RCC 7860 (cell line): Measurements from ENCODE around the gene CCT3.
A peak's percentile ranks its signal among the peaks of the same experiment; 100 is the strongest.
"Not testable (repeated sequence)": the region's sequence is repeated elsewhere in the genome, so short reads cannot be mapped to it uniquely, and the experiment has no call there.

Experiments
- DNase-seq: peaks from one replicate; pipeline ENCODE4 v3.0.0-alpha.2; 2015; ENCODE audit warnings: low spot score
- FAIRE-seq: peaks from 2 replicates; lab custom pipeline; 2012; peaks lifted over from hg19 to GRCh38; lab: Jason Lieb, UNC

Gene CCT3

DNA sequence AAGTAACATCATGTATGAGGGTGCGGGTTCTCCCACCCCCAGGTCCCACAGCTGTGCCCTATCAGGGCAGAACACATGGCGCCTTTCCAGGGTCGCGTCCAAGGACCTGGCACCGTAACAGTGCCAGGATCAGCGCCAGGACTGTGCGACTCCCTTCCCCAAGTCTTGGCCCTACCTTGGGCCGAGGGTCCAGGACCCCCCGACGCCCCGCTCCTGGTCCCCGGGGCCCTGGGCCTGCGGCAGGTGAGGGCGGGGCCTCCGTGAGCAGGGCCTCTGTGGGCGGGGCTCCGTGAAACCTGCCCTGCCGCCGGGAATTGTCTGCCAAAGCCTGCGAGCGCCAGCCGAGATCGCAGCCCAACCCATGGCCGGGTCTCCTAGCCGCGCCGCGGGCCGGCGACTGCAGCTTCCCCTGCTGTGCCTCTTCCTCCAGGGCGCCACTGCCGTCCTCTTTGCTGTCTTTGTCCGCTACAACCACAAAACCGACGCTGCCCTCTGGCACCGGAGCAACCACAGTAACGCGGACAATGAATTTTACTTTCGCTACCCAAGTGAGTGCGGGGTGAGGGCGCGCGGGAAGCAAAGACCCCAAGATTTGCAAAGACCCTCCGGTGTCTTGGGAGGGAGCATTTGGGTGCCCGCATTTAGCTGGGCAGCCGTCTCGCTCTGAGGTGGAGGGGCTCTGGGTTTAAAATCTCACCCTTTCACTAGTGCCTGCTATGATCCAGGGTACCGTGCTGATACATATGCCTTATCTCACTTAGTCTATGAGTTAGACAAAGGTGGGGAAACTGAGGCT lies 31.0 kb upstream of the CCT3 start, which contains the start of gene RHBG:
Gene RHBG, plus strand, starts transcription at position 323 of the 796 bp plus-strand sequence. Its CDS starts 39 bp downstream, at position 362.
- no peak for FAIRE-seq
- DNase-seq, result no peak

DNA sequence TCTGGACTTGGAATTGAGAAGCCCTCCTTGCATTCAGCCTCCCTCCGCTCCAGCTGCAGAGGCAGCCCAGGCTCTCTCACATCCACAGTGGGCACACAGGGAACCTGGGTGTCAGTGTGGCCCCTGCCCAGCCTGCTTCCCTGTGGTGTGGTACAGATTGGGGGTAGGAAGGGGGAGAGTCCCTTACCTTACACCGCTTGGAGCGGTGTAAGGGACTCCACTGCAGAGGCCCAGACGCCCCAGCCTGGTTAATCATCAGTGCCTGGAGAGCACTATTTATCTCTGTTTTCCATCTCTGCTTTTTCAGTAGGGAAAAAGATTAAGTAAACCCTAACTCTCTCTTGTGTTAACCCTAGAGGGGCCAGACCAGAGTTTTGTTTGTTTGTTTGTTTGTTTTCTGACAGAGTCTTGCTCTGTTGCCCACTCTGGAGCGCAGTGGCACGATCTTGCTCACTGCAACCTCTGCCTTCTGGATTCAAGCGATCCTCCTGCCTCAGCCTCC lies 30.1 kb upstream of the CCT3 start:
- DNase-seq, result no peak
- no peak for FAIRE-seq

DNA sequence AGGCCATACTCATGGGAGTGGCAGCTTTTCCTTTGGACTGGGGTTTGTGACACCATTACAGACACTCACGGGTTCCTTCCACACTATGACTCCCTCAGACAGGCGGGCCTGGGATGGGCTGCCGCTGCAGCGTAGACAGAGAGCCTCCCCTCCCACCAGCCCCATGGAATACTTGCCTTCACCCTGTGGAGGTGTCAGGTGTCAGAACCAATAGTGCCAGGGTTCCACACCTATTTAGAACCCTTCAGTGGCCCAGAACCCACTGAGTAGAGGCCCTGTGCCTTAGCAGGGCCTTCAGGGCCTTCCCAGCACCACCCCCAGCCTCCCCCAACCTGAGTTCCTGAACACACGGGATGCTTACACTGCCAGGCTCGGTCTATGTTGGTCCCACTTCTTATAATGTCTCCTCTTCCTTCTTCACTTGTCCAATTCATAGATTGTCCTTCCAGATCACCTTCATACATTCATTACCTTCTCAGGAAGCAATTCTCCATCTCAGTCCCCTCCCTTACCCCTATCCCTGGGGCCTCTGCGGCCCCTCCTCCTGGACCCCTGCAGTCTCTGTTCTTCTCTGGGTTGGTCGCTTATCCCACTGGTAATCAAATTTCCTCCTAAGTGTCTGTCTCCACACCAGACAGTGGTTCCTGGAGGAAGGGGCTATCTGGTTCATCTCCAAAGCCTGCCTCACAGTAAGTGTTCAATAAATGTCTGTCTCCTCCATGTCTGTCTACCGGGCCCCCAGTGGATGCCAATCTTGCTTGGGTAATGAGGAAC lies 29.5 kb upstream of the CCT3 start:
- no peak for FAIRE-seq

DNA sequence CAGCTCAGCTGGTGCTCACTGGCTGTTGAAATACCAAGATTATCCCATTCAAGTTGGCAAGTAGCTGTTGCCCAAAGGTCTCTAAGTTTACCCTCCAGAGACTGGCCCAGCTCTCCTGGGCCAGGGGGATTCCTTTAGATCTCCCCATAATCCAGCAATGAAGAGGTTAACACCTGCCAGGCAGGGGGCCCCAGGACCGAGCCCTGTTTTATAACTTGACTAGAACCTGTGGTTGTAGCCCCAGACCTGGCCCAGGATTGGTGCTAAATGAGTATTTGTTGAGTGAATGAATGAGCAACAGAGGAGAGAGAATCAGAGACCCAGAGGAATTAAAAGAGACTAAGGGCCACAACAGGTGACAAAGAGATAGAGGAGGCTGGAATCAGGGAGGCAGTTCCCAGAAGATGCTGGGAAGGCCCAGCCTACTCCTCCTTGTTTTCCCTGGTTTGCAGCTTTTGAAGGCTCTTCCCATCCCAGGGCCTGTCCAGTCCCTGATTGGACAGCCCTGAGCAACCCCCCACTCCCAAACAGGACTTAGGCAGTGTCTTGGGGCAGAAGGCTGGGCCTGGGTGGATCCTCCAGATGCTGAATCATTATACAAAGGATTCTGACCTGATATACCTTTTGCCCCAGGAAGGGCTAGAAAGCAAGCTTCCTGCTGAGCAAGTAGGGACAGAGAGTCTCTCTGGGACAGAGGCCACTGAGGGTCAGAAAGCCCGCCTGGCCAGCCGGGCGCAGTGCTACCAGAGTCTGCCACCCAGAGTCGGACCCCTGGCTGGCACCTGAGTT lies 28.5 kb upstream of the CCT3 start:
- no peak for FAIRE-seq

More for the DNA sequence above, 29.5 kb upstream of the CCT3 start:
- DNase-seq, result no peak

DNA sequence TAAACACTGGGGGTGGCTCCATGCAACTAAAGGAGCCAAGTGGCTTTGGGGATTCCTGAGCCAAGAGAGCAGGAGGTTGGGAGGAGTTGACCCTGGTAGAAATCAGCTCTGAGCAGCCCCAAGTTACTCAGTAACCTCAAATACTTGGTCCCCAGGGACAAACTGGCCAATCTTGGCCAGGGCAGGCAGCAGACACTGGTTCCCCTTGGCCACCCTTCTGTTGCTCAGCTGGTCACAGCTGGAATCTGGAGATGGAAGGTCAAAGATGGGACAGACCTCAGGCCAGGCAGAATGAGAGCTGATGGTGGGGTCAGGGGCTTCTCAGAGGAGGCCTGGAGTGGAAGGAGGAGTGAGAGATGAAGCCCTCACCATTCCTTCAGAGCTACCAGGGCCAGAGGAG lies 27.7 kb upstream of the CCT3 start:
- FAIRE-seq, result no peak

More for the DNA sequence above, 28.5 kb upstream of the CCT3 start:
- no peak for DNase-seq

DNA sequence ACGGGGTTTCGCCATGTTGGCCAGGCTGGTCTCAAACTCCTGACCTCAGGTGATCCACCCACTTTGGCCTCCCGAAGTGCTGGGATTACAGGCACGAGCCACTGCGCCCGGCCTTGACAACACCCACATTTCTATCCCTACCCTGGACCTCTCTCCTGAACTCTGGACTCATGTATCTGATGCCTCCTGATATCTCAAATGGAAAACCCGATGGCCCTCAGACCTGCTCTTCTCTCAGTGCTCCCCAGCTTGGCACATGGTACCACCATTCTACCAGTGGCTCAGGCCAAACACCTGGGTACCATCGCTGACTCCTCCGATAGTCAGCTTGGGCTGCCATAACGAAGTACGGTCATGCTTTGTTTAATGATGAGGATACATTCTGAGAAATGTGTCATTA lies 22.4 kb upstream of the CCT3 start:
- DNase-seq, result no peak
- FAIRE-seq, result no peak

More for the DNA sequence above, 27.7 kb upstream of the CCT3 start:
- no peak for DNase-seq

DNA sequence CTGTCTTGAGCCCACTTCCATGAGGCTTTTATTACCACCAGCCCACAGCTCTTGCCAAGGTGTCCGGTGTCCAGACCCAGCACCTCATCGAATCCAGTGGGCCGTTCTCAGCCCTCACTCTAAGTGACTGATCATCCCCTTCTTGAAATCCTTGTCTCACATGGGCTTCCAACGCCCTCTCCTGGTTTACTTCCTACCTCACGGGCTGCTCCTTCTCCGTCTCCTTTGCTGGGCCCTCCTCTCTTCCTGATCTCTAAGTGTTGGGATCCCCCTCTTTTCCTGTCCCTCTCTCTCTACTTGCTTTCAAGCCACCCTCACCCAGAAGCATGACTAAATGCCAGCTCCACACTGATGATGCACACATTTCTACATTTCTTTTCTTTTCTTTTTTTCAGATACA lies 21.9 kb upstream of the CCT3 start:
- DNase-seq (no peak), FAIRE-seq (no peak)

DNA sequence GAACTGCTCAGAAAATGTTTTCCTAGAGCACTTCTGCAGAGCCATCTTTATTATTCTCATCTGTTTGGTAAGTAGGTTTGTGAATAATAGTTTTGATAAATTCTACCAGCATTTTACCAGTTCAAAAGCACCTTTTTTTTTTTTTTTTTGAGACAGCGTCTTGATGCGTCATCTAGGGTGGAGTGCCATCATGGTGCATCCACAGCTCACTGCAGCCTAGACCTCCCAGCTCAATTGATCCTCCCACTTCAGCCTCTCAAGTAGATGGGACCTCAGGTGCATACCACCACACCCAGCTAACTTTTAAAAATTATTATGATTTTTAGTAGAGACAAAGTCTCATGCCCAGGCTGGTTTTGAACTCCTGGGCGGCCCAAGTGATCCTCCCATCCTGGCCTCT lies 21.2 kb upstream of the CCT3 start:
- FAIRE-seq (no peak), DNase-seq (no peak)

DNA sequence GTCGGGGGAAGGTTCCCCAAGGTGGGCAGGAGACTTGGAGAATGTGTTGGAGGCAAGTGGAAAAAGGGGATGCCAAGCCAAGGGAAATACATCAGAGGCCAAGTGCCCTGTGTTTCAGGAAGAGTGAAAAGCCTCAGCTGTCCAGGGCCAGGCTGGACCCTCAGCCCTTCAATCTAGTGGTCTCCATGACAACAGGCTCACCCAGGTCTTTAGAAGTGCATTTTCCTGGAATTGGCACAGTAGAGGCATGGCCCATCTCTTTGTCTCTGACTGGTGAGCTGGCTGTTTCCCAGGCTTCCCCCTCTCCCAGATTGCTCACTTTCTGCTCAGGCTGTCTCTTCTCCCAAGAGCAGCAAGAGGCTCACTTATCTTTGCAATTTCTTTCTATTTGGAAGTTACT lies 20.5 kb upstream of the CCT3 start:
- DNase-seq, result no peak
- FAIRE-seq, result no peak

DNA sequence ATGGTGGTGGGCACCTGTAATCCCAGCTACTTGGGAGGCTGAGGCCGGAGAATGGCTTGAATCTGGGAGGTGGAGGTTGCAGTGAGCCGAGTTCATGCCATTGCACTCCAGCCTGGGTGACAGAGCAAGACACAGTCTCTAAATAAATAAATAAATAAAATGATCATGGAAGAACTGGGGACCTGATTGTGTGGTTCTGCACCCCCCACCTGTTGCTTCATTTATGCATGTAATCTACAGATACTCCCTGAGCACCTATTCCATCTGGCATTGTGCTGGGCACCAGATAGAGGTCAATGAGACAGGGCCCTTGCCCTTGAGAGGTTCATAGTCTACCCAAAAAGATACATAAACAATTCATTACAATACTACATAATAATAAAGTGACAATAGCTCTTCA lies 19.9 kb upstream of the CCT3 start:
- DNase-seq (no peak), FAIRE-seq (no peak)

DNA sequence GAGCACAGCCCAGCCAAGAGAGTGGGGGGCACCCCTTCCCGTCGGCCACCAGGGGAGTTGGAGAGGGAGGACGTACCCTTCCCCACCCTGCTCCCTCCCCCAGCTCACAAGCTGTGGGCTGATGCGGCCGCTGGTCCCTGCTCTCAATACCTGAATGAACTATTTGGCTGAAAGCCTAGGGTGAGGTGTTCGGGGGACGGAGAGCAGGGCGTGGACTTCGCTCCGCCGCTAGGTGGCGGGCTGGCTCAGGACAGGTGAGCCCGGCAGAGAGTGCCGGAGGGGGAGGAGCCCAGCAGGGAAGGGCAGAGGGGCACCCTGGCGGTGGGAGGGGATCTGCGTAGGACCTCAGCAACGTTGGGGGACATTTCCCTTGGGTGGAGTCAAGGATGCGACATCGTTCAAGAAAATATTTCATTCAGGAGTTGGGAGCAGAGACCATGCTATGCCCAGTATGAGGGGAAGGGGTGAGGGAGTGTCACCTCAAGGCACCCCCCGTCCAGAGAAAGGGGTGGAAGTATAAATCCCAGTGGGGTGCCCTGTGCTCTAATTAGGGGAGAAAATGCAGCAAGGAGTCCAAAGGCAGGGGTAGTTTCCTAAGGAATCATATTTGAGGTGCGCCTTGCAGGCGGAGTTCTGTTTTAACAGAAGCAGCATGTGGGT lies 18.9 kb upstream of the CCT3 start:
- DNase-seq (peak; percentile 26), FAIRE-seq (no peak)

DNA sequence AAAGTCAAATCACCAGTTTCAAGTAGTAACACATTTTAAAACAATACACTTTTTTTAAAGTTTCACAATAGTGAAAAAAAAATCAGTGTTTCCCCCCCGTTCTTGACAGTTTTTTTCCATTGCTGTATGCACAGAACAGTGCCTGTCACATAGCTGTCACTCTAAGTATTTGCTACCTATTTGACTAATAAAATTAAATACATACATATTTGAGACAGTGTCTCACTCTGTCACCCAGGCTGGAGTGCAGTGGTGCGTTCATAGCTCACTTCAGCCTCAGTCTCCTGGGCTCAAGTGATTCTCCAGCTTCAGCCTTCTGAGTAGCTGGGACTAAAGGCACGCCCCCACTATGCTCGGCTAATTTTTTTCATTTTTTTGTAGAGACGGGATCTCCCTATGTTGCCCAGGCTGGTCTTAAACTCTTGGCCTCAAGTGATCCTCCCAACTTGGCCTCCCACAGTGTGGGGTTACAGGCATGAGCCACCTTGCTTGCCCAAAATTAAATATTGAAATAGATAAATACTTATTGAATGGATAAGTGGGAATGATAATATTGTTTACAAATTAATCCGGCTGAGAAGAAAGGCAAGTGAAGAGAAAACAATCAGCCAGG lies 18.3 kb upstream of the CCT3 start:
- FAIRE-seq, result no peak
- DNase-seq, result no peak

DNA sequence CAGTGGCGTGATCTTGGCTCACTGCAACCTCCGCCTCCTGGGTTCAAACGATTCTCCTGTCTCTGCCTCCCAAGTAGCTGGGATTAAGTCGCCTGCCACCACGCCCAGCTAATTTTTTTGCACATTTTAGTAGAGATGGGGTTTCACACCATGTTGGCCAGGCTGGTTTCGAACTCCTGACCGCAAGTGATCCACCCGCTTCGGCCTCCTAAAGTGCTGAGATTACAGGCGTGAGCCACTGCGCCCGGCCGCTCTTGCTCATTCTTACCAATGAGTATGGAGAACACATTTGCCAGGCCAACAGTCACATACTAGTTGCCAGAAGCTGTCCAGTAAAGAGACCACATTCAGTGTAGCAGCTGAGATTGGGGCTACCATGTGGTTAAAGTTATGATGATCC lies 14.4 kb upstream of the CCT3 start:
- not testable (repeated sequence) for FAIRE-seq, DNase-seq

DNA sequence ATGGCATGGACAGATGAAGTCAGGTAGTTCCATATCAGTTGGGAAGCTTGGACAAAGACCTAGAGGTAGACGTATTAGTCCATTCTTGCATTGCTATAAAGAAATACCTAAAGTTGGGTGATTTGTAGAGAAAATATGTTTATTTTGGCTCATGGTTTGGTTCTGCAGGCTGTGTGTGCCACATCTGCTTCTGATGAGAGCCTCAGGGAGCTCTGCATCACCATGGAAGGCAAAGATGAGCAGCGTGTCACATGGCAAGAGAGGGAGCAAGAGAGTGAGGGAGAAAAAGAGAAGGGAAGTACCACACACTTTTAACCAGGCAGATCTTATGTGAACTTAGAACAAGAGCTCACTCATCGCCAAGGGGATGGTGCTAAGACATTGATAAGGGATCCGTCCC lies 9.2 kb upstream of the CCT3 start:
- no peak for FAIRE-seq

DNA sequence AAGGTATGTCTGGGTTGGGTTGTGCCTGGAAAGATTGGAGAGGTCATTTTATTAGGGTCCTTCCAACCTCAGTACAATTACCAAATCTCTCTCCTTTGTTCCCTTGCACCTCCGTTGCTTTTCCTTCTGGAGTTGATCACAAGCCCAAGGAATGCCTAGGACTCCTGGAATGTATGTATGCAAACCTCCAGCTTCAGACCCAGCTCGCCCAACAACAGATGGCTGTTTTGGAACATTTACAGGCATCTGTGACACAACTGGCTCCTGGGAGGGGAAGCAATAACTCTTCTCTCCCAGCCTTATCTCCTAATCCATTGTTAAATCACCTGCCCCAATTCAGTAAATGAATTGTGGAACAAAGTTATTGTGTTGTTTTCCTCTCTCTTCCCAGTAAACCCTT lies 8.5 kb upstream of the CCT3 start:
- DNase-seq, result no peak
- no peak for FAIRE-seq

More for the DNA sequence above, 9.2 kb upstream of the CCT3 start:
- DNase-seq, result no peak

DNA sequence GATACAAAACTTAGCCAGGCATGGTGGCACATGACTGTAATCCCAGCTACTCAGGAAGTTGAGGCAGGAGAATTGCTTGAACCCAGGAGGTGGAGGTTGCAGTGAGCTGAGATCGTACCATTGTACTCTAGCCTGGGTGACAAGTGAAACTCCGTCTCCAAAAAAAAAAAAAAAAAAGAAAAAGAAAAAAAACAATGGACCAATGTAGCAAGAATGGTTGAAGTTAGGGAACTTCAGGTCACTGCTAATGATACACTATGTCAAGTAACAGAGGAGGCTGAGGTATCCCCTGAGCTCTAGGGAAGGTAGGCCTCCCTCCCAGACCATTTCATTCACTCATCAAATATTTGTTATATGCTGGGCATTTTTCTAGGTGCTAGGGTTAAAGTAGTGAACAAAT lies 7.9 kb upstream of the CCT3 start:
- not testable (repeated sequence) for DNase-seq, FAIRE-seq

DNA sequence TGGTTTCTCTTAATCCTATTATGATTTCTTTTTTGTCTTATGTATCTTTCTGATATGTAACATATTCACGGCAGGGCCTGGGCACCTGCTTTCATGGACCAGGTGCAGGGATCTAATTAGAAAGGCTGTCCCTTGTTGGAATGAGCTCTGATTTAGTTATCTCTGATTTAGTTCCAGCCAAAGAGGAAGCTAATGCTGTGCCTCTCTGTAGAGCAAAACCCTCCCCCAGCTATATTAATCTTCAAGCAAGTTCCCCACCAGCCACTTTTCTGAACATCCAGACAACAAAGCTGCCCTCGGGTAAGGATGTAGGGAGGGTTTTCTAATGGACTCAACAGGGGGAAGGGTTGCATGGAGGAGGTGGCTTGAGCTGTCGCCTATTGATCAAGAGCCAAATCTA lies 6.3 kb upstream of the CCT3 start:
- DNase-seq (no peak), FAIRE-seq (no peak)

DNA sequence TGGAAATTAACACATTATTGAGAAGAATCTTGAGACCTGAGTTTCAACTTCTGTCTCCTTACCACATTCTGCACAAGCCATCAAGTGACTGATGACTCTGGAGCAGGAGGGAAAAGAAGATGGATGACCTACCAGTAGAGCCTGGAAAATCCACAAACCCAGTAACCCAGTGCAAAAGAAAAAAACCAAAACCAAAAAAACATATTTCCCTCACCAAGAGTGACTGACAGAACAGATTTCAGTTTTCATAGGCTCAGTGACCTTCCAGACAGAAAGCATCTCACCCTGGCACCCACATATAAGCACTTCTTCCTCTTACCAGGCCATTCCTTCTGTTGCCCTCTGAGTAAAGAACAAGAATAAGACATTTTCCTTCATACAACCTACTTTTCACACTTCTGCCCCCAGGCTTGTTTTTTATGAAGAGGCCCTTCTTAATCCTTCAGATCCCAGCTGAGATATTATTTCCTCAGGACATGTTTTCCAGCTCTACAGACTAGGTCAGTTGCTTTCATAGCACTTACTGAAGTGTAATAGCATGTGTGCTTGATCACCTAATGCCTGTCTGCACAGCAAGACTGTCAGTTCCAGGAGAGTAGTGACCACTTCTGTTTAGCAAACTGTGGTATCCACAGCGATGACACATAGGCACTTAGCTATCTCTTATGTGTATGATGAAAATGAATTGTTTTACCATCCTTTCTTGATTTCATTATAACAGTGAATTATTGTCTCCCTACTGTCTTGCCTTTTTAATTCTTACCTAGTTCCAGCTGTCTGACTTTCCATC lies 4.3 kb upstream of the CCT3 start:
- FAIRE-seq (no peak), DNase-seq (peak; percentile 20)

DNA sequence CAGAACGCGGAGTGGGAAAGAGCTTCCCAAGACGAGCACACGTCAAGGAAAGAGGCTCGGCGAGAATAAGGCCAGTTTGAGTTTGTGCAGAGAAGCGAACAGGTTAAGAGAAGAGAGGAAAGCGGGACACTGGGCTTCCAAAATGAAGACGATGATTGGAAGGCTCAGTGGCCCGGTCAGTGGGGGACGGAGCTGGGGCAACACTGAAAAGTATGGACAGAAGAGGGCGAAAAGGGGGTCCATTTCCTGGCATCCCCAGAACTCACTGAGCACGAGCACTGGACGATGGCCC lies 258 bp downstream of the CCT3 start:
- FAIRE-seq (no peak), DNase-seq (no peak)
